Chondrocyte (in vitro differentiated cells): ENCODE results near the gene MYO18B. TPM values are rescaled to one million over a fixed set of nuclear protein-coding genes. Genes with fewer than 3 reads are reported as not detected.

Source experiments
- DNase-seq: peaks from one replicate; pipeline ENCODE4 v3.0.0; 2021; ENCODE audit warnings: mixed read lengths, low spot score
- H3K27ac Mint-ChIP-seq: one replicate; pipeline ENCODE4 v1.8.0; 2021; ENCODE audit warnings: mild to moderate bottlenecking, moderate library complexity, mixed read lengths; ENCODE audit not compliant: unreplicated experiment
- H3K27me3 Mint-ChIP-seq: 2 replicates; pipeline ENCODE4 v1.8.0; 2021; ENCODE audit warnings: low read depth, mixed read lengths
- H3K36me3 Mint-ChIP-seq: 2 replicates; pipeline ENCODE4 v1.8.0; 2021; ENCODE audit warnings: low read depth, mixed read lengths
- H3K4me1 Mint-ChIP-seq: 2 replicates; pipeline ENCODE4 v1.8.0; 2021; ENCODE audit warnings: low read depth, mild to moderate bottlenecking, mixed read lengths
- H3K4me3 Mint-ChIP-seq: one replicate; pipeline ENCODE4 v1.8.0; 2021; ENCODE audit warnings: mild to moderate bottlenecking, moderate library complexity, mixed read lengths; ENCODE audit not compliant: unreplicated experiment
- H3K9me3 Mint-ChIP-seq: 2 replicates; pipeline ENCODE4 v1.8.0; 2021; ENCODE audit warnings: low read depth, mixed read lengths
- total RNA-seq: library from RNA; stranded (reverse); gene quantifications from 3 replicates; pipeline ENCODE4 v1.2.1, GENCODE V29; 2021
- TF ChIP-seq, protein P1 (sequence below): fragments of 200-600 bp; sonication (generic); IDR thresholded peaks from 2 replicates; pipeline ENCODE4 v1.5.0; 2021; ENCODE audit warnings: antibody characterized with exemption, mild to moderate bottlenecking, moderate library complexity

MYO18B gene
- total RNA-seq, 1 donor from 2014 or later = 0.20 TPM

DNA sequence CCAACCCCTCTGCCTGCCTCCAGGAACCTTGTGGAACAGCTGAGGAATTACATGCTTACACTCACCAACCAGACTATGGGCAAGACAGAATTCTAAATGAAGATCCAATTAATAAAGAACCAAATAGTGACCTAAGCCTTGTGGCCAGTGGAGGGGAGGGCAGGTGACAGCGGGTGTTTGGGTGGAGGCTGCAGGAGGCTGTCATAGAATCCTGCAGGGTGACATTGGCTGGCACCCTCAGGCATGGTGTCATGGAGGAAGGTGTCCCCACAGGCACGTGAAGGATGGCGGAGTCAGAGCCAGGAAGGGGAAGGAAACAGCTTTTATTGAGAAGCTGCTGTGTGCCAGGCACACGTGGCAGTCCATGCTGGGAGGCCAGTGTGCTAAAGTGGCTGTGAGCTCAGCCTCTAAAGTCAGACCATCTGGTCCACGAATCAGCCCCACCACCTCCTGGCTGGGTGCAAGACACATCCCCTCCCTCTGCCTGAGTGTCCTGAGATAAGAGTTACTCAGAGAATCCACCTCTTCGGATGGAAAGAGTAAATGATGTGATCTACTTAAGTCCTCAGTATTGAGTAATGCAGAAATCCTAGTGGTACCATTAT, 8.7 kb downstream of the MYO18B start:
- H3K4me3 Mint-ChIP-seq = no peak overlapping the region
- no peaks in the 10 kb centered on the region for H3K36me3 Mint-ChIP-seq
- DNase-seq = no peak
- H3K27ac Mint-ChIP-seq = no peak overlapping the region
- no peaks in the 10 kb centered on the region for H3K9me3 Mint-ChIP-seq
- H3K27me3 Mint-ChIP-seq = no peaks in the 10 kb centered on the region
- TF ChIP-seq, protein P1, sequence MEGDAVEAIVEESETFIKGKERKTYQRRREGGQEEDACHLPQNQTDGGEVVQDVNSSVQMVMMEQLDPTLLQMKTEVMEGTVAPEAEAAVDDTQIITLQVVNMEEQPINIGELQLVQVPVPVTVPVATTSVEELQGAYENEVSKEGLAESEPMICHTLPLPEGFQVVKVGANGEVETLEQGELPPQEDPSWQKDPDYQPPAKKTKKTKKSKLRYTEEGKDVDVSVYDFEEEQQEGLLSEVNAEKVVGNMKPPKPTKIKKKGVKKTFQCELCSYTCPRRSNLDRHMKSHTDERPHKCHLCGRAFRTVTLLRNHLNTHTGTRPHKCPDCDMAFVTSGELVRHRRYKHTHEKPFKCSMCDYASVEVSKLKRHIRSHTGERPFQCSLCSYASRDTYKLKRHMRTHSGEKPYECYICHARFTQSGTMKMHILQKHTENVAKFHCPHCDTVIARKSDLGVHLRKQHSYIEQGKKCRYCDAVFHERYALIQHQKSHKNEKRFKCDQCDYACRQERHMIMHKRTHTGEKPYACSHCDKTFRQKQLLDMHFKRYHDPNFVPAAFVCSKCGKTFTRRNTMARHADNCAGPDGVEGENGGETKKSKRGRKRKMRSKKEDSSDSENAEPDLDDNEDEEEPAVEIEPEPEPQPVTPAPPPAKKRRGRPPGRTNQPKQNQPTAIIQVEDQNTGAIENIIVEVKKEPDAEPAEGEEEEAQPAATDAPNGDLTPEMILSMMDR = no peak
- H3K4me1 Mint-ChIP-seq = peaks cover 29% of the 10 kb centered on the region

- Mint-ChIP-seq H3K27ac (no peak overlapping the region), H3K4me1 (peaks cover 32% of the 10 kb centered on the region), H3K27me3 (no peaks in the 10 kb centered on the region), H3K9me3 (no peaks in the 10 kb centered on the region), H3K36me3 (no peaks in the 10 kb centered on the region), H3K4me3 (no peak overlapping the region)
- TF ChIP-seq, protein P1 = no peak
- no peak for DNase-seq
Measured at GRCh38 chr22:25751174-25751581, 9.2 kb downstream of the MYO18B start.

DNA sequence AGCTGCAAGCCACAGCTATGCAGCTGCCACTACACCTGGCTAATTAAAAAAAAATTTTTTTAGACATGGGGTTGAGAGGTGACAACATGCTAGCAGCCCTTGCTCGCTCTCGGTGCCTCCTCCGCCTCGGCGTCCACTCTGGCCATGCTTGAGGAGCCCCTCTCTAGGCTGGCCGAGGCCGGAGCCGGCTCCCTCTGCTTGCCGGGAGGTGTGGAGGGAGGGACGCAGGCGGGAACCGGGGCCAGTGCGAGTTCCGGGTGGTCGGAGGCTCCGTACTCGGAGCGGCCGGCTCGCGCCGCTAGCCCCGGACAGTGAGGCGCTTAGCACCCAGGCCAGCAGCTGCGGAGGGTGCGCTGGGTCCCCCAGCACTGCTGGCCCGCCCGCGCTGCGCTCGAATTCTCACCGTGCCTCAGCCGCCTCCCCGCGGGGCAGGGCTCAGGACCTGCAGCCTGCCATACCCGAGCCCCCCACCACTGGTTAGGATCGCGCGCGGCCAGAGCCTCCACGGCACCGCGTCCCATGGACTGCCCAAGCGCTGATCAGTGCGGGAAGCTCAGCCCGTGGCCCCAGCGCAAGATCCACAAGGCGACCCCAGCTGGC, 10.7 kb downstream of the MYO18B start:
- DNase-seq = no peak
- no peaks in the 10 kb centered on the region for H3K27me3 Mint-ChIP-seq
- no peak overlapping the region for H3K27ac Mint-ChIP-seq
- no peaks in the 10 kb centered on the region for H3K36me3 Mint-ChIP-seq
- TF ChIP-seq, protein P1 = no peak
- no peaks in the 10 kb centered on the region for H3K9me3 Mint-ChIP-seq
- no peak overlapping the region for H3K4me3 Mint-ChIP-seq
- peaks cover 25% of the 10 kb centered on the region for H3K4me1 Mint-ChIP-seq

GRCh38 chr22:25753252-25753651, 11.3 kb downstream of the MYO18B start:
- Mint-ChIP-seq H3K9me3 (no peaks in the 10 kb centered on the region), H3K4me1 (peaks cover 23% of the 10 kb centered on the region), H3K27me3 (no peaks in the 10 kb centered on the region), H3K4me3 (no peak overlapping the region), H3K36me3 (no peaks in the 10 kb centered on the region), H3K27ac (no peak overlapping the region)
- TF ChIP-seq, protein P1 = no peak
- no peak for DNase-seq

- no peaks in the 10 kb centered on the region for H3K27me3 Mint-ChIP-seq
- peak overlapping the region; percentile 79 for H3K27ac Mint-ChIP-seq
- no peak overlapping the region for H3K4me3 Mint-ChIP-seq
- H3K9me3 Mint-ChIP-seq = no peaks in the 10 kb centered on the region
- no peaks in the 10 kb centered on the region for H3K36me3 Mint-ChIP-seq
- peaks cover 30% of the 10 kb centered on the region for H3K4me1 Mint-ChIP-seq
- DNase-seq = no peak
- TF ChIP-seq, protein P1 = no peak
Measured at GRCh38 chr22:25754527-25755202, 12.7 kb downstream of the MYO18B start.
